Left kidney (tissue), 2 donors: ENCODE data around the gene PTBP1. TPM values are rescaled to one million over a fixed set of nuclear protein-coding genes. Genes with fewer than 3 reads are reported as not detected.
"Not testable (repeated sequence)": the region's sequence is repeated elsewhere in the genome, so short reads cannot be mapped to it uniquely, and the experiment has no call there.

ENCODE experiments used
- DNase-seq: peaks from one replicate; pipeline ENCODE4 v3.0.0-alpha.2; 2013
- polyA plus RNA-seq: library from polyadenylated mRNA; unstranded; fragments of 120-200 nt; gene quantifications from one replicate; pipeline ENCODE4 v1.2.1, GENCODE V29; 2013; ENCODE audit not compliant: insufficient read length

Gene PTBP1
- polyA plus RNA-seq, 1 donor = 395 TPM

GRCh38 chr19:827314-827709, 30.1 kb downstream of the PTBP1 start:
- no peak for DNase-seq

- DNase-seq = no peak
Observed at GRCh38 chr19:827710-828321, 30.6 kb downstream of the PTBP1 start, which contains the start of gene AZU1. AZU1 (plus strand) TSS chr19:827837; CDS start chr19:827847, 10 bp downstream.

- no peak for DNase-seq
Observed at GRCh38 chr19:829129-829758, 32.0 kb downstream of the PTBP1 start.

- no peak for DNase-seq
Observed at GRCh38 chr19:831407-832369, 34.4 kb downstream of the PTBP1 start.

- DNase-seq = no peak
Observed at GRCh38 chr19:834216-834615, 37.0 kb downstream of the PTBP1 start.

GRCh38 chr19:835210-835810, 38.1 kb downstream of the PTBP1 start:
- no peak for DNase-seq

- no peak for DNase-seq
Observed at GRCh38 chr19:840519-841206, 43.4 kb downstream of the PTBP1 start, which contains the start of gene PRTN3. PRTN3 (plus strand) TSS chr19:840999; CDS start chr19:841009, 10 bp downstream.

- not testable (repeated sequence) for DNase-seq
Observed at GRCh38 chr19:842802-843179, 45.5 kb downstream of the PTBP1 start.

GRCh38 chr19:843180-843835, 46.1 kb downstream of the PTBP1 start:
- no peak for DNase-seq

GRCh38 chr19:843836-844545, 46.7 kb downstream of the PTBP1 start:
- no peak for DNase-seq

GRCh38 chr19:844546-844971, 47.3 kb downstream of the PTBP1 start:
- no peak for DNase-seq

- no peak for DNase-seq
Observed at GRCh38 chr19:845707-846521, 48.7 kb downstream of the PTBP1 start.

GRCh38 chr19:848386-848921, 51.2 kb downstream of the PTBP1 start:
- DNase-seq = no peak

GRCh38 chr19:849195-849594, 51.9 kb downstream of the PTBP1 start:
- not testable (repeated sequence) for DNase-seq

- no peak for DNase-seq
Observed at GRCh38 chr19:850221-850978, 53.1 kb downstream of the PTBP1 start.

- DNase-seq = no peak
Observed at GRCh38 chr19:850979-851335, 53.7 kb downstream of the PTBP1 start.

- DNase-seq = no peak
Observed at GRCh38 chr19:852136-853013, 55.1 kb downstream of the PTBP1 start, which contains the start of gene ELANE. ELANE (plus strand) TSS chr19:852303; CDS start chr19:852329, 26 bp downstream.
